DND-41 (cell line): ENCODE data around the gene MOB3B.

Experiments
- EZH2 ChIP-seq: IDR thresholded peaks from 3 replicates; pipeline ENCODE4 v1.6.1; 2012; ENCODE audit warnings: borderline replicate concordance, low read depth, mild to moderate bottlenecking, moderate library complexity, low read length, inconsistent platforms; ENCODE audit not compliant: severe bottlenecking
- TF ChIP-seq, protein P1 (sequence below): IDR thresholded peaks from 2 replicates; pipeline ENCODE4 v1.5.1; 2012; ENCODE audit warnings: borderline replicate concordance, low read length, moderate library complexity, mild to moderate bottlenecking; ENCODE audit not compliant: poor library complexity, severe bottlenecking; ENCODE audit errors: extremely low read depth

DNA sequence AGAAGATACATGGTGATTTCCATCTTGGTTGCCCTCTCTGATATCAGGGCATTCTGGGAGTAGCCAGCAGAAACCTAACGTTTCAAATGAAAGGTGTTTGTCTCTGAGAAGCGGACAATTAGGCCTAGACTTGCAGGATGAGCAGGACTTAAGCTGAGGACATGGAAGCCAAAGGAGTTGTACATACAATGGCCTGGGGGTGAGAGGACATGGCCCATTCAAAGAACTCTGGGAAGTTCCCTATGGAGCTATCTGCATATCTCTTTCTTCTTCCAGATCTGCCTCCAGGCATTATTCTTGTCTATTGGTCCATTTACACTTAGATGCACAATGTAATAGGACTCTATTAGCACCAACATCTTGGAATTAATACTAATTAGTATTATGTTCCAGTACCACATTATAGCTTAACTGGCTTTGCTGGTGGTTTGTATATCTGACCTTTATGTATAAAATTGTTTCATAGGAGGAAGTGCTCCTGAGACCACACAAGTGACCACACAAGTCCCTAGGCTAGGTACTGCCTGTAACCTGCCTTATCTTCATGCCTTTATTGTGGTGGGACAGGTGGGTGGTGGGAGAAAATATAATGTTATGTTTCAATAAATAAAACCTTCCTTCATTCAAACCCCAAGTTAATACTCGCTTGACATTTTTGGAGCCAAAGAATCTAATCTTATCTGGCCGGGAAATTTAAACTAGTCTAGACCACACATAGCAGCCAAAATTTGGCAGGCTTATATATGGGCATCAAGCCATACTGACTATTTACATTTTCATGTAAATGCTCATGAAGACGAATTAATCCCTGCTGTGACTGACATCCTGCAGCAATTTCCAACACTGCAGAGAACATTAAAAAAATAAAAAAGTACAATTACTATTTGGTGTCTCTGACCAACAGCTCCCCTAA, 180.6 kb downstream of the MOB3B start:
- TF ChIP-seq, protein P1, sequence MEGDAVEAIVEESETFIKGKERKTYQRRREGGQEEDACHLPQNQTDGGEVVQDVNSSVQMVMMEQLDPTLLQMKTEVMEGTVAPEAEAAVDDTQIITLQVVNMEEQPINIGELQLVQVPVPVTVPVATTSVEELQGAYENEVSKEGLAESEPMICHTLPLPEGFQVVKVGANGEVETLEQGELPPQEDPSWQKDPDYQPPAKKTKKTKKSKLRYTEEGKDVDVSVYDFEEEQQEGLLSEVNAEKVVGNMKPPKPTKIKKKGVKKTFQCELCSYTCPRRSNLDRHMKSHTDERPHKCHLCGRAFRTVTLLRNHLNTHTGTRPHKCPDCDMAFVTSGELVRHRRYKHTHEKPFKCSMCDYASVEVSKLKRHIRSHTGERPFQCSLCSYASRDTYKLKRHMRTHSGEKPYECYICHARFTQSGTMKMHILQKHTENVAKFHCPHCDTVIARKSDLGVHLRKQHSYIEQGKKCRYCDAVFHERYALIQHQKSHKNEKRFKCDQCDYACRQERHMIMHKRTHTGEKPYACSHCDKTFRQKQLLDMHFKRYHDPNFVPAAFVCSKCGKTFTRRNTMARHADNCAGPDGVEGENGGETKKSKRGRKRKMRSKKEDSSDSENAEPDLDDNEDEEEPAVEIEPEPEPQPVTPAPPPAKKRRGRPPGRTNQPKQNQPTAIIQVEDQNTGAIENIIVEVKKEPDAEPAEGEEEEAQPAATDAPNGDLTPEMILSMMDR: no peak
- TF ChIP-seq EZH2: no peak
